B cell (primary cell): ENCODE measurements around the gene HNRNPK. TPM values are rescaled to one million over a fixed set of nuclear protein-coding genes. Genes with fewer than 3 reads are reported as not detected.

ENCODE experiments used
- ATAC-seq: fragments of 200-7000 bp; cut with Tn5 transposase; one replicate; pipeline ENCODE4 v1.10.0; 2021; ENCODE audit warnings: low read depth, mild to moderate bottlenecking, moderate number of reproducible peaks, moderate library complexity
- CTCF ChIA-PET: fragments of 350-600 bp; sonication (Branson Sonifier 250); formaldehyde crosslinking; loops from one replicate; lab custom pipeline; 2021; ENCODE audit warnings: antibody characterized with exemption, inconsistent platforms; lab: Charles Lee
- POLR2A ChIA-PET: fragments of 350-600 bp; sonication (Branson Sonifier 250); formaldehyde crosslinking; loops from one replicate; lab custom pipeline; 2021; ENCODE audit warnings: antibody characterized with exemption; lab: Charles Lee
- DNase-seq: peaks from one replicate; pipeline ENCODE4 v3.0.0; 2013
- H2AFZ ChIP-seq: 2 replicates; pipeline ENCODE4 v1.6.1; 2012; ENCODE audit warnings: mild to moderate bottlenecking, low read depth, low read length; ENCODE audit not compliant: insufficient read depth, poor library complexity, severe bottlenecking
- H3K27ac ChIP-seq, 2 donors: 1 replicate in 1 of 2; 2 replicates in 1 of 2; pipeline ENCODE4 v1.5.1; 2012 to 2013; ENCODE audit warnings: low read length in 2 of 2, mild to moderate bottlenecking in 2 of 2, moderate library complexity in 1 of 2
- H3K27me3 ChIP-seq, 4 experiments: fragments of 200-600 bp in 1 of 4; sonication (generic) in 1 of 4; replicated peaks in 1 of 4; 1 replicate in 2 of 4; 2 replicates in 2 of 4; pipeline versions ENCODE4 v1.6.1 to v1.7.0; 2013 to 2016; ENCODE audit warnings: low read length in 3 of 4, mild to moderate bottlenecking in 2 of 4, mixed read lengths in 1 of 4, moderate library complexity in 1 of 4; ENCODE audit not compliant: insufficient read depth in 4 of 4, control insufficient read depth in 3 of 4; ENCODE audit errors: control extremely low read depth in 1 of 4
- H3K36me3 ChIP-seq, 2 experiments: replicated peaks in 1 of 2; 1 replicate in 1 of 2; 2 replicates in 1 of 2; pipeline versions ENCODE4 v1.6.1 to v1.7.1; 2013; ENCODE audit warnings: low read length in 1 of 2; ENCODE audit not compliant: insufficient read depth in 2 of 2, control insufficient read depth in 1 of 2; ENCODE audit errors: control extremely low read depth in 1 of 2, extremely low read depth in 1 of 2
- H3K4me1 ChIP-seq, 2 donors: fragments of 200-600 bp in 1 of 2; sonication (generic) in 1 of 2; 1 replicate in 1 of 2; 2 replicates in 1 of 2; pipeline versions ENCODE4 v1.5.1 to v1.6.1; 2013 to 2017; ENCODE audit warnings: low read length in 2 of 2; ENCODE audit not compliant: control insufficient read depth in 2 of 2, insufficient read depth in 2 of 2
- H3K4me2 ChIP-seq: replicated peaks from 2 replicates; pipeline ENCODE3; 2012; ENCODE audit warnings: mild to moderate bottlenecking, low read depth, low read length; ENCODE audit not compliant: poor library complexity, severe bottlenecking
- H3K4me3 ChIP-seq, 5 experiments: fragments of 200-600 bp in 1 of 5; sonication (generic) in 1 of 5; 1 replicate in 3 of 5; 2 replicates in 2 of 5; pipeline versions ENCODE4 v1.5.1 to v1.7.0; 2011 to 2016; ENCODE audit warnings: low read length in 4 of 5, mild to moderate bottlenecking in 4 of 5, low read depth in 2 of 5, control low read depth in 1 of 5, moderate library complexity in 1 of 5; ENCODE audit not compliant: insufficient read depth in 1 of 5; ENCODE audit errors: control extremely low read depth in 1 of 5, extremely low read depth in 1 of 5
- H3K79me2 ChIP-seq: fragments of 200-600 bp; sonication (generic); one replicate; pipeline ENCODE4 v1.6.0; 2016; ENCODE audit warnings: low read length; ENCODE audit not compliant: control insufficient read depth, insufficient read depth
- H3K9ac ChIP-seq: fragments of 200-600 bp; sonication (generic); 2 replicates; pipeline ENCODE4 v1.6.1; 2017; ENCODE audit warnings: mild to moderate bottlenecking, low read length, moderate library complexity
- H3K9me3 ChIP-seq, 3 donors: one replicate each; pipeline versions ENCODE4 v1.6.1 to v1.7.1; 2013; ENCODE audit warnings: low read length in 2 of 3; ENCODE audit not compliant: control insufficient read depth in 2 of 3, insufficient read depth in 1 of 3; ENCODE audit errors: control extremely low read depth in 1 of 3
- H4K20me1 ChIP-seq: 2 replicates; pipeline ENCODE4 v1.6.0; 2012; ENCODE audit warnings: mild to moderate bottlenecking, low read length; ENCODE audit not compliant: insufficient read depth, control insufficient read depth, poor library complexity, severe bottlenecking
- H3K27ac Mint-ChIP-seq: one replicate; pipeline ENCODE4 v1.8.0; 2021; ENCODE audit warnings: mixed read lengths
- H3K27me3 Mint-ChIP-seq: one replicate; pipeline ENCODE4 v1.8.0; 2021; ENCODE audit warnings: mixed read lengths
- H3K4me1 Mint-ChIP-seq: one replicate; pipeline ENCODE4 v1.8.0; 2021; ENCODE audit warnings: mixed read lengths
- H3K4me3 Mint-ChIP-seq: one replicate; pipeline ENCODE4 v1.8.0; 2021; ENCODE audit warnings: mixed read lengths
- H3K9me3 Mint-ChIP-seq: one replicate; pipeline ENCODE4 v1.8.0; 2022; ENCODE audit warnings: mixed read lengths; ENCODE audit not compliant: insufficient read depth
- EZH2 ChIP-seq: IDR thresholded peaks from 2 replicates; pipeline ENCODE4 v1.6.1; 2012; ENCODE audit warnings: borderline replicate concordance, low read depth, mild to moderate bottlenecking, moderate library complexity, low read length; ENCODE audit not compliant: insufficient read depth, poor library complexity, severe bottlenecking
- WGBS: methylation state at CpG from one replicate; pipeline ENCODE4 v1.1.5; 2013; ENCODE audit warnings: missing lambda C conversion rate; ENCODE audit not compliant: insufficient coverage; 5-methylcytosine and 5-hydroxymethylcytosine counted together
- intact Hi-C: fragments of 100-400 bp; cut with micrococcal nuclease; formaldehyde crosslinking; loops from one replicate; pipeline ENCODE4 v1.10.0; 2022
- polyA plus RNA-seq: library from polyadenylated mRNA; depleted of rRNA; stranded (reverse); fragments of >200 nt; gene quantifications from 2 replicates; pipeline ENCODE4 v1.2.3, GENCODE V29; 2012
- total RNA-seq, 2 donors: library from RNA; stranded (reverse); fragments of 120-200 nt in 1 of 2; gene quantifications; 1 replicate in 1 of 2; 2 replicates in 1 of 2; pipeline versions ENCODE4 v1.2.3 to v1.2.4, GENCODE V29; 2013 to 2022
- TF ChIP-seq, protein P1 (sequence below): fragments of 200-600 bp; IDR thresholded peaks from one replicate; pipeline ENCODE4 v1.8.0; 2022; ENCODE audit warnings: antibody characterized with exemption, mild to moderate bottlenecking

Gene HNRNPK
- total and polyA plus RNA-seq, 2 donors (not counting 1 experiment from before 2014, with no cell fraction given) = 210 to 524 TPM

GRCh38 chr9:83930881-83931280, 49.1 kb downstream of the HNRNPK start:
- ChIA-PET POLR2A (no interaction called here), CTCF (interaction anchor here (1.0 to 1.4 kb wide), 2 partner anchors 9 to 385 kb away, joined by 4 read pairs; partner anchors contain the start of gene KIF27)
- Mint-ChIP-seq H3K27me3 (peaks cover 4% of the 10 kb centered on the region), H3K9me3 (no peaks in the 10 kb centered on the region), H3K27ac (no peak overlapping the region), H3K4me3 (no peak overlapping the region), H3K4me1 (no peaks in the 10 kb centered on the region)
- Histone ChIP-seq H3K79me2 (no peaks in the 10 kb centered on the region), H3K4me2 (no peak overlapping the region), H3K27ac (no peak overlapping the region), H4K20me1 (no peaks in the 10 kb centered on the region), H3K36me3 (no peaks in the 10 kb centered on the region), H3K9me3 (no peaks in the 10 kb centered on the region), H3K9ac (no peak overlapping the region), H3K4me1 (no peaks in the 10 kb centered on the region), H3K27me3 (no peaks in the 10 kb centered on the region), H3K4me3 (no peak overlapping the region), H2AFZ (no peak overlapping the region)
- intact Hi-C loops = no loop called here
- ATAC-seq = no peak
- DNase-seq = no peak
- 98% methylated on average over 4 of the region's 5 CpGs for WGBS
- TF ChIP-seq EZH2 = no peak
- TF ChIP-seq, protein P1, sequence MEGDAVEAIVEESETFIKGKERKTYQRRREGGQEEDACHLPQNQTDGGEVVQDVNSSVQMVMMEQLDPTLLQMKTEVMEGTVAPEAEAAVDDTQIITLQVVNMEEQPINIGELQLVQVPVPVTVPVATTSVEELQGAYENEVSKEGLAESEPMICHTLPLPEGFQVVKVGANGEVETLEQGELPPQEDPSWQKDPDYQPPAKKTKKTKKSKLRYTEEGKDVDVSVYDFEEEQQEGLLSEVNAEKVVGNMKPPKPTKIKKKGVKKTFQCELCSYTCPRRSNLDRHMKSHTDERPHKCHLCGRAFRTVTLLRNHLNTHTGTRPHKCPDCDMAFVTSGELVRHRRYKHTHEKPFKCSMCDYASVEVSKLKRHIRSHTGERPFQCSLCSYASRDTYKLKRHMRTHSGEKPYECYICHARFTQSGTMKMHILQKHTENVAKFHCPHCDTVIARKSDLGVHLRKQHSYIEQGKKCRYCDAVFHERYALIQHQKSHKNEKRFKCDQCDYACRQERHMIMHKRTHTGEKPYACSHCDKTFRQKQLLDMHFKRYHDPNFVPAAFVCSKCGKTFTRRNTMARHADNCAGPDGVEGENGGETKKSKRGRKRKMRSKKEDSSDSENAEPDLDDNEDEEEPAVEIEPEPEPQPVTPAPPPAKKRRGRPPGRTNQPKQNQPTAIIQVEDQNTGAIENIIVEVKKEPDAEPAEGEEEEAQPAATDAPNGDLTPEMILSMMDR = no peak

- Histone ChIP-seq H3K9ac (no peak overlapping the region), H3K9me3 (no peaks in the 10 kb centered on the region), H3K36me3 (no peaks in the 10 kb centered on the region), H3K27me3 (no peaks in the 10 kb centered on the region), H3K4me2 (no peak overlapping the region), H4K20me1 (no peaks in the 10 kb centered on the region), H3K27ac (no peak overlapping the region), H2AFZ (no peak overlapping the region), H3K4me1 (peaks cover 0 to 1% of the 10 kb centered on the region in 2 donors), H3K4me3 (no peak overlapping the region), H3K79me2 (no peaks in the 10 kb centered on the region)
- Mint-ChIP-seq H3K4me3 (no peak overlapping the region), H3K27me3 (peaks cover 4% of the 10 kb centered on the region), H3K27ac (no peak overlapping the region), H3K9me3 (no peaks in the 10 kb centered on the region), H3K4me1 (no peaks in the 10 kb centered on the region)
- no peak for ATAC-seq
- ChIA-PET POLR2A (no interaction called here), CTCF (interaction anchor here (0.6 kb wide), 1 partner anchor 370 kb away, joined by 3 read pairs; no protein-coding TSS in a partner anchor)
- 100% methylated on average over 1 of the region's 1 CpG for WGBS
- no peak for TF ChIP-seq EZH2
- TF ChIP-seq, protein P1 = no peak
- intact Hi-C loops = no loop called here
- DNase-seq = no peak
These were observed 52.4 kb downstream of the HNRNPK start for GRCh38 chr9:83927591-83927990.
